A549 (cell line): ENCODE results near the gene SIRT3. TPM values are rescaled to one million over a fixed set of nuclear protein-coding genes. Genes with fewer than 3 reads are reported as not detected.

ENCODE experiments used
- ATAC-seq, 2 experiments: fragments of 200-7000 bp in 1 of 2; fragments of >200 bp in 1 of 2; cut with Nextera tagmentation in 1 of 2; cut with Tn5 transposase in 1 of 2; 3 replicates each; pipeline versions ENCODE4 v1.8.0 to v1.9.1; 2018 to 2020; ENCODE audit warnings: mild to moderate bottlenecking in 1 of 2, moderate library complexity in 1 of 2
- CTCF ChIA-PET: fragments of 300-600 bp; sonication (Branson Sonifier 250); formaldehyde crosslinking; extraction: SDS; loops from one replicate; lab custom pipeline; 2021; ENCODE audit warnings: antibody characterized with exemption, inconsistent platforms; lab: Yijun Ruan, JAX
- POLR2A ChIA-PET: fragments of 350-600 bp; formaldehyde crosslinking; extraction: SDS; loops from one replicate; lab custom pipeline; 2021; ENCODE audit warnings: antibody characterized with exemption, inconsistent platforms; lab: Yijun Ruan, JAX
- DNase-seq, 2 experiments: peaks; one replicate each; pipeline versions ENCODE4 v3.0.0 to v3.0.0-alpha.2; 2011 to 2016; ENCODE audit warnings: low read depth in 1 of 2, low spot score in 1 of 2
- FAIRE-seq: peaks from 2 replicates; lab custom pipeline; 2011; peaks lifted over from hg19 to GRCh38; lab: Jason Lieb, UNC
- H3K27ac ChIP-seq, 2 experiments: fragments of >200 bp; sonication (Bioruptor Twin); formaldehyde crosslinking; 3 replicates each; pipeline ENCODE4 v1.5.1; 2016 to 2017
- H3K4me1 ChIP-seq: fragments of >200 bp; sonication (Bioruptor Twin); formaldehyde crosslinking; 3 replicates; pipeline ENCODE4 v1.6.1; 2016
- H3K4me2 ChIP-seq: fragments of >200 bp; sonication (Bioruptor Twin); formaldehyde crosslinking; 3 replicates; pipeline ENCODE4 v1.6.1; 2016
- H3K4me3 ChIP-seq: fragments of >200 bp; sonication (Bioruptor Twin); formaldehyde crosslinking; 3 replicates; pipeline ENCODE4 v1.5.1; 2016
- H3K9me3 ChIP-seq: fragments of >200 bp; sonication (Bioruptor Twin); formaldehyde crosslinking; 3 replicates; pipeline ENCODE4 v1.6.1; 2016
- BHLHE40 ChIP-seq: IDR thresholded peaks from 2 replicates; pipeline ENCODE4 v1.6.1; 2012; ENCODE audit warnings: low read depth, low read length, inconsistent platforms
- CBX8 ChIP-seq: fragments of 200-600 bp; sonication (generic); IDR thresholded peaks from 2 replicates; pipeline ENCODE4 v1.6.1; 2016
- EHMT2 ChIP-seq: fragments of 200-600 bp; sonication (generic); IDR thresholded peaks from 2 replicates; pipeline ENCODE4 v1.6.1; 2016; ENCODE audit warnings: antibody characterized with exemption, low read depth, mild to moderate bottlenecking, moderate library complexity
- FOSB ChIP-seq: fragments of 250-450 bp; sonication (Bioruptor Pico); IDR thresholded peaks from 2 replicates; pipeline ENCODE4 v1.5.0; 2020; ENCODE audit warnings: mild to moderate bottlenecking, moderate library complexity
- FOSL2 ChIP-seq, 2 experiments: fragments of 450-650 bp in 1 of 2; fragments of >200 bp in 1 of 2; sonication (Bioruptor Twin) in 1 of 2; formaldehyde crosslinking; IDR thresholded peaks; 2 replicates each; pipeline versions ENCODE4 v1.5.0 to v1.6.1; 2016 to 2020; ENCODE audit warnings: mild to moderate bottlenecking in 1 of 2, moderate library complexity in 1 of 2
- GATA3 ChIP-seq: IDR thresholded peaks from 2 replicates; pipeline ENCODE4 v1.6.1; 2012; ENCODE audit warnings: borderline replicate concordance
- HEYL ChIP-seq: fragments of 250-450 bp; sonication (Bioruptor Pico); IDR thresholded peaks from 2 replicates; pipeline ENCODE4 v1.8.0; 2021; ENCODE audit warnings: mild to moderate bottlenecking, moderate library complexity
- HOXA7 ChIP-seq: fragments of 250-450 bp; sonication (Bioruptor Pico); IDR thresholded peaks from 2 replicates; pipeline ENCODE4 v1.5.0; 2020; ENCODE audit warnings: mild to moderate bottlenecking, moderate library complexity
- HOXB13 ChIP-seq: fragments of 250-450 bp; sonication (Bioruptor Pico); IDR thresholded peaks from 2 replicates; pipeline ENCODE4 v1.5.0; 2020; ENCODE audit warnings: low read depth, mild to moderate bottlenecking, moderate library complexity
- JUN ChIP-seq, 2 experiments: fragments of >200 bp; sonication (Bioruptor Twin); formaldehyde crosslinking; IDR thresholded peaks; 2 replicates in 1 of 2; 3 replicates in 1 of 2; pipeline ENCODE4 v1.6.1; 2016 to 2017
- JUNB ChIP-seq: fragments of >200 bp; sonication (Bioruptor Twin); formaldehyde crosslinking; IDR thresholded peaks from 2 replicates; pipeline ENCODE4 v1.6.1; 2016
- KDM5A ChIP-seq: fragments of 200-600 bp; sonication (generic); IDR thresholded peaks from 2 replicates; pipeline ENCODE4 v1.6.1; 2016; ENCODE audit warnings: antibody characterized with exemption, mild to moderate bottlenecking
- MAFK ChIP-seq: fragments of 450-650 bp; IDR thresholded peaks from 2 replicates; pipeline ENCODE4 v1.6.1; 2014; ENCODE audit not compliant: partially characterized antibody
- MYC ChIP-seq: IDR thresholded peaks from 2 replicates; pipeline ENCODE4 v1.6.1; 2012; ENCODE audit warnings: mild to moderate bottlenecking, inconsistent platforms, low read length, improper control_type of control experiment, borderline replicate concordance
- NFE2L2 ChIP-seq: fragments of 150-350 bp; conservative IDR thresholded peaks from 2 replicates; pipeline ENCODE4 v1.6.1; 2014; ENCODE audit warnings: low read length
- RAD21 ChIP-seq, 2 experiments: fragments of >200 bp in 1 of 2; sonication (Bioruptor Twin) in 1 of 2; formaldehyde crosslinking in 1 of 2; IDR thresholded peaks in 1 of 2; conservative IDR thresholded peaks in 1 of 2; 2 replicates in 1 of 2; 3 replicates in 1 of 2; pipeline ENCODE4 v1.6.1; 2012 to 2018; ENCODE audit warnings: inconsistent platforms in 1 of 2
- RARB ChIP-seq: fragments of 250-450 bp; sonication (Bioruptor Pico); IDR thresholded peaks from 2 replicates; pipeline ENCODE4 v1.8.0; 2021; ENCODE audit warnings: mild to moderate bottlenecking, moderate library complexity
- RFX5 ChIP-seq: fragments of 450-650 bp; IDR thresholded peaks from 2 replicates; pipeline ENCODE4 v1.7.1; 2014; ENCODE audit warnings: antibody characterized with exemption, mild to moderate bottlenecking, moderate library complexity
- SREBF2 ChIP-seq: fragments of 450-650 bp; IDR thresholded peaks from 2 replicates; pipeline ENCODE4 v1.6.1; 2014; ENCODE audit warnings: mild to moderate bottlenecking, moderate library complexity
- TFCP2L1 ChIP-seq: fragments of 250-450 bp; sonication (Bioruptor Pico); IDR thresholded peaks from 2 replicates; pipeline ENCODE4 v1.5.0; 2021; ENCODE audit warnings: mild to moderate bottlenecking
- TP53 ChIP-seq: fragments of 250-450 bp; sonication (Bioruptor Pico); IDR thresholded peaks from 2 replicates; pipeline ENCODE4 v1.5.0; 2021; ENCODE audit warnings: mild to moderate bottlenecking, moderate library complexity
- ZC3H11A ChIP-seq: fragments of 450-650 bp; IDR thresholded peaks from 2 replicates; pipeline ENCODE4 v1.6.1; 2014; ENCODE audit warnings: antibody characterized with exemption, mild to moderate bottlenecking
- ZNF302 ChIP-seq: fragments of 250-450 bp; sonication (Bioruptor Pico); IDR thresholded peaks from 2 replicates; pipeline ENCODE4 v1.9.0; 2021; ENCODE audit warnings: inconsistent platforms, mild to moderate bottlenecking, moderate library complexity
- ZSCAN20 ChIP-seq: fragments of 250-450 bp; sonication (Bioruptor Pico); IDR thresholded peaks from 2 replicates; pipeline ENCODE4 v1.8.0; 2022; ENCODE audit warnings: mild to moderate bottlenecking, moderate library complexity
- WGBS: methylation state at CpG from one replicate; pipeline ENCODE4 v1.1.6; 2017; ENCODE audit errors: missing lambda C conversion rate; 5-methylcytosine and 5-hydroxymethylcytosine counted together
- polyA plus RNA-seq, 4 experiments: library from polyadenylated mRNA; depleted of rRNA in 3 of 4; stranded (reverse); fragments of >200 nt; fragmentation: RNase III in 1 of 4; extraction: RNeasy Plus Mini Kit Qiagen cat#74134 plus additional on column Dnase treatment in 1 of 4; gene quantifications; 2 replicates in 3 of 4; 3 replicates in 1 of 4; pipeline ENCODE4 v1.2.3, GENCODE V29; 2011 to 2017
- TF ChIP-seq, protein P1 (sequence below): IDR thresholded peaks from 2 replicates; pipeline ENCODE4 v1.6.1; 2012
- TF ChIP-seq, protein P2 (sequence below): IDR thresholded peaks from 2 replicates; pipeline ENCODE4 v1.6.1; 2012
- TF ChIP-seq, protein P3 (sequence below): fragments of 150-350 bp; IDR thresholded peaks from 2 replicates; pipeline ENCODE4 v1.6.1; 2014; ENCODE audit warnings: low read depth, mild to moderate bottlenecking, low read length
- TF ChIP-seq, protein P4 (sequence below): fragments of 450-650 bp; IDR thresholded peaks from 2 replicates; pipeline ENCODE4 v1.6.1; 2014; ENCODE audit warnings: antibody characterized with exemption

The SIRT3 gene
- polyA plus RNA-seq, 2 of the 4 experiments (the other 2 are of a cell fraction) = 20.3 to 22.3 TPM

DNA sequence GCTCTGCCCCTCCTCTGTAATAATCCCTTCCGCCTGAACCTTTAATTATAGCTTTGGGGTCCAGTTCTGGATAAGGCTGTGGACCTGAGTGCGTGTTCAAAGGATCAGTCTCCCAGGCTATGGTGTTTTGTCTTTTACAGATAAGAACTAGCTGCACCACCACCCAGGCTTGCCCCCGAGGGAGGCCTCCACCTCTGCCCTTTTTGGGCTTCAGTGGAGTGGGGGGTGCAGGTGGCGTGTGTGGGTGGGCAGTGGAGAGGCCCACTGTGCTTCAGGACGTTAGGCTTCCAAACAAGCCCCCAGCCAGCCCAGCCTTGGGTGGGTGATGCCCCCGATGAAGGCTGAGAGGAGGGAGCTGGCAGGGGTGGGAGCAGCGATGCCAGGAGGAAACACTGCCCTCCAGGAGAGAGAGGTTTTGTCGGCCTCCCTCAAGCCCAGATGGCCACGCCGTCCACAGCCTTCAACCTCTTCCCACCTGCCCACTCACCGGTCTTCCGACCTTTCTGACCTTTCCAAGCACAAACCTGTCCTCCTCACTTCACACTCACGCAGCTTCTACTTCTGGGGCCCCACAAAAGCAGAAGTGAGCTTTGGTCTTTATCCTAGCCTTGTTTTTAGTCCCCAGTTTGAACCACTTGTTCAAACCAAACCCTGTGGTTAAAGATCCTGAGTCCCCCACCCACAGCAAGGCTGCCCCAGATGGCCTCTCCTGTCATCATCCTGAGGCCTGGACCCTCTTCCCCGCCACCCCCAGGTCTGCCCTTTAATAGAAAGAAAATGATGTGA is 21.0 kb upstream of the SIRT3 start:
- no peak for ATAC-seq
- POLR2A ChIA-PET = no interaction called here
- FAIRE-seq = no peak

DNA sequence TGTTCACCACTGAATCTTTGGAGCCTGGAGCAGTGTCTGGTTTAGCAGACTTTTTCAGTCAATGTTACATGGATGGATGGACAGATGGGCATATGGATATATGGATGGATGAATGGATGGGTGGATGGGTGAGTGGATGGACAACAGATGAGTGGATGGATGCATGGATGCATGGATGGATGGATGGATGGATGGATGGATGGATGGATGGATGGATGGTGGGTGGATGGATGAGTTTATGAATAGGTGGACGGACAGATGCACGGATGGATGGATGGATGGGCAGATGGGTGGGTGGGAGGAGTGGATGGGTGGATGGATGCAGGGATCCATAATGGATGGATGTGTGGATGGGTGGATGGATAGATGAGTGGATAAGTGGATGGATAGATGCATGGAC is 19.7 kb upstream of the SIRT3 start:
- no peak overlapping the region for H3K4me3 ChIP-seq
- no peak for ATAC-seq
- FAIRE-seq = no peak
- no peaks in the 10 kb centered on the region for H3K4me1 ChIP-seq
- ChIA-PET POLR2A (no interaction called here), CTCF (no interaction called here)
- no peak for TF ChIP-seq SREBF2
- no peak for TF ChIP-seq FOSL2 (IDR thresholded peaks at IDR 0.05)
- TF ChIP-seq FOSL2 (CRISPR knock-in tag; IDR thresholded peaks at IDR 0.05) = no peak
- no peak for TF ChIP-seq JUN (IDR thresholded peaks at IDR 0.05)
- no peak for TF ChIP-seq RFX5
- no peak for TF ChIP-seq BHLHE40
- no peak for TF ChIP-seq JUNB
- TF ChIP-seq, protein P1, sequence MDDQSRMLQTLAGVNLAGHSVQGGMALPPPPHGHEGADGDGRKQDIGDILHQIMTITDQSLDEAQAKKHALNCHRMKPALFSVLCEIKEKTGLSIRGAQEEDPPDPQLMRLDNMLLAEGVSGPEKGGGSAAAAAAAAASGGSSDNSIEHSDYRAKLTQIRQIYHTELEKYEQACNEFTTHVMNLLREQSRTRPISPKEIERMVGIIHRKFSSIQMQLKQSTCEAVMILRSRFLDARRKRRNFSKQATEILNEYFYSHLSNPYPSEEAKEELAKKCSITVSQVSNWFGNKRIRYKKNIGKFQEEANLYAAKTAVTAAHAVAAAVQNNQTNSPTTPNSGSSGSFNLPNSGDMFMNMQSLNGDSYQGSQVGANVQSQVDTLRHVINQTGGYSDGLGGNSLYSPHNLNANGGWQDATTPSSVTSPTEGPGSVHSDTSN = no peak
- no peak for TF ChIP-seq HOXA7 (CRISPR knock-in tag)
- no peak overlapping the region for H3K4me2 ChIP-seq
- WGBS = 79% methylated on average over 2 of the region's 2 CpGs
- H3K9me3 ChIP-seq = no peaks in the 10 kb centered on the region
- no peak for DNase-seq
- H3K27ac ChIP-seq = no peak overlapping the region

More for the DNA sequence above, 21.0 kb upstream of the SIRT3 start:
- H3K9me3 ChIP-seq = no peaks in the 10 kb centered on the region
- H3K4me1 ChIP-seq = no peaks in the 10 kb centered on the region
- 77% methylated on average over 11 of the region's 14 CpGs for WGBS
- no peak overlapping the region for H3K27ac ChIP-seq
- H3K4me3 ChIP-seq = no peak overlapping the region
- H3K4me2 ChIP-seq = no peak overlapping the region
- DNase-seq = no peak
- TF ChIP-seq FOSB (no peak), HOXB13 (CRISPR knock-in tag) (no peak), JUNB (no peak), ZNF302 (no peak), HEYL (CRISPR knock-in tag) (no peak), ZSCAN20 (CRISPR knock-in tag) (no peak), KDM5A (no peak), HOXA7 (CRISPR knock-in tag) (no peak), MAFK (no peak), EHMT2 (no peak), CBX8 (no peak), JUN (IDR thresholded peaks at IDR 0.05) (no peak), MYC (no peak), BHLHE40 (no peak)
- TF ChIP-seq, protein P2, sequence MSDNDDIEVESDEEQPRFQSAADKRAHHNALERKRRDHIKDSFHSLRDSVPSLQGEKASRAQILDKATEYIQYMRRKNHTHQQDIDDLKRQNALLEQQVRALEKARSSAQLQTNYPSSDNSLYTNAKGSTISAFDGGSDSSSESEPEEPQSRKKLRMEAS = no peak
- TF ChIP-seq, protein P3, sequence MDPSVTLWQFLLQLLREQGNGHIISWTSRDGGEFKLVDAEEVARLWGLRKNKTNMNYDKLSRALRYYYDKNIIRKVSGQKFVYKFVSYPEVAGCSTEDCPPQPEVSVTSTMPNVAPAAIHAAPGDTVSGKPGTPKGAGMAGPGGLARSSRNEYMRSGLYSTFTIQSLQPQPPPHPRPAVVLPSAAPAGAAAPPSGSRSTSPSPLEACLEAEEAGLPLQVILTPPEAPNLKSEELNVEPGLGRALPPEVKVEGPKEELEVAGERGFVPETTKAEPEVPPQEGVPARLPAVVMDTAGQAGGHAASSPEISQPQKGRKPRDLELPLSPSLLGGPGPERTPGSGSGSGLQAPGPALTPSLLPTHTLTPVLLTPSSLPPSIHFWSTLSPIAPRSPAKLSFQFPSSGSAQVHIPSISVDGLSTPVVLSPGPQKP = no peak
- CTCF ChIA-PET = interaction anchor here (7.2 kb wide), 1 partner anchor 7 kb away, joined by 40 read pairs; no protein-coding TSS in a partner anchor

DNA sequence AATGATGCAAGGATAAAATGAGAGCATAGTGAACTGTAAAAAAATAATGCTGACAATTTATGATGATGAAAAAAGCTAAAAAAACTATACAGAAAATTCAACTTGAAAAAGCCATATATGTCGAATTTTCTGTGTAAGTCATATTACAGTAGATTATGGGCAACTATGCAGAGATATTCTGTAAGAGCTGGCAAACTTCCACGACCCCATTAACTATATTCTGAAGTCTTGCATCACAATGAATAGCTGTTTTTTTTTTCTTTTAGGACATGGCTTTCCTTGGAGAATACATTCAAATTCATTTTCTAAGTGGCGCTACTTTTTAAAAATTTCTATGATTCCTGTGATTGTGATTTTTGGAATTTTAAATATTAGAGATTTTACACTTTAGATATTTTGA is 19.0 kb upstream of the SIRT3 start:
- ChIA-PET POLR2A (interaction anchor here (0.9 kb wide), 1 partner anchor 9 kb away, joined by 3 read pairs; no protein-coding TSS in a partner anchor), CTCF (interaction anchor here (1.2 kb wide), 1 partner anchor 50 kb away, joined by 3 read pairs; no protein-coding TSS in a partner anchor)
- TF ChIP-seq BHLHE40 (no peak), HOXB13 (CRISPR knock-in tag) (no peak), TP53 (CRISPR knock-in tag) (no peak), ZNF302 (no peak), GATA3 (no peak), TFCP2L1 (CRISPR knock-in tag) (no peak), ZC3H11A (no peak), FOSB (no peak), RARB (CRISPR knock-in tag) (no peak), RAD21 (conservative IDR thresholded peaks at IDR 0.05 in 1 of 2, IDR thresholded peaks at IDR 0.05 in 1 of 2) (no peak), NFE2L2 (no peak)
- TF ChIP-seq, protein P3 = no peak
- TF ChIP-seq, protein P4, sequence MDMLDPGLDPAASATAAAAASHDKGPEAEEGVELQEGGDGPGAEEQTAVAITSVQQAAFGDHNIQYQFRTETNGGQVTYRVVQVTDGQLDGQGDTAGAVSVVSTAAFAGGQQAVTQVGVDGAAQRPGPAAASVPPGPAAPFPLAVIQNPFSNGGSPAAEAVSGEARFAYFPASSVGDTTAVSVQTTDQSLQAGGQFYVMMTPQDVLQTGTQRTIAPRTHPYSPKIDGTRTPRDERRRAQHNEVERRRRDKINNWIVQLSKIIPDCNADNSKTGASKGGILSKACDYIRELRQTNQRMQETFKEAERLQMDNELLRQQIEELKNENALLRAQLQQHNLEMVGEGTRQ = no peak
- Histone ChIP-seq H3K4me3 (no peak overlapping the region), H3K9me3 (no peaks in the 10 kb centered on the region), H3K27ac (no peak overlapping the region), H3K4me2 (no peak overlapping the region), H3K4me1 (no peaks in the 10 kb centered on the region)
- DNase-seq (no peak), ATAC-seq (no peak), FAIRE-seq (no peak)
- WGBS = 37% methylated on average over 3 of the region's 3 CpGs
